Measurements from ENCODE around the gene TMEM150C. TPM values are rescaled to one million over a fixed set of nuclear protein-coding genes. Genes with fewer than 3 reads are reported as not detected.
A peak's percentile ranks its signal among the peaks of the same experiment; 100 is the strongest.

TMEM150C gene
- total RNA-seq, 1 experiment from 2014 or later: 2.7 TPM

DNA sequence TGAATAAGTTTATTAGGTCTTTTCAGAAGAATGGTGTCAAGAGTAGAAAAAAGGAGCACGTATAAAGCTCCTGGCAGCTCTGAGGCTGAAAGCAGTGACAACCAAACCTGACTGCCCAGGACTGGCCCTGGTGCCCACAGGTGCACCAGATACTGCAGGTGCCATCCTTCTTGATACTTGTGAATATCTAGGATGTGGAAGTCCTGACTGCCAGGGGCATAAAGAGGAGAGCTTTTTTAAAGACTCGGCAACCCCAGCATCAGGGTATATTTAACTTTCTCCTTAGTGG, 60.7 kb downstream of the TMEM150C start:
- no peak overlapping the region for H2AFZ ChIP-seq (ENCODE audit: low read length)
- Mint-ChIP-seq H3K9me3 (no peaks in the 10 kb centered on the region; a peak in 1 of 5 replicates), H3K27me3 (ENCODE audit: low read depth) (no peaks in the 10 kb centered on the region), H3K4me3 (no peak overlapping the region), H3K27ac (peak overlapping the region in 2 of 3 experiments; percentile 67 to 73; a peak in 4 of 7 replicates), H3K36me3 (ENCODE audit: insufficient read depth in 1 of 3, low read depth in 3 of 3) (no peaks in the 10 kb centered on the region; a peak in 1 of 7 replicates), H3K4me1 (peaks cover 21 to 27% of the 10 kb centered on the region in 2 experiments)
- H3K4ac ChIP-seq (ENCODE audit: low read depth, low read length): no peak overlapping the region
- H3K9me3 ChIP-seq (ENCODE audit: control insufficient read depth, low read depth, low read length): no peaks in the 10 kb centered on the region
- H2BK12ac ChIP-seq (ENCODE audit: insufficient read length, low read depth, low read length): no peak overlapping the region
- H3K9ac ChIP-seq (ENCODE audit: extremely low read depth, insufficient read length, low read length): no peak overlapping the region
- no peaks in the 10 kb centered on the region for H3K79me2 ChIP-seq (ENCODE audit: insufficient read depth, low read length)
- H4K20me1 ChIP-seq (ENCODE audit: control insufficient read depth, insufficient read depth, insufficient read length): no peaks in the 10 kb centered on the region
- no peak overlapping the region for H2BK20ac ChIP-seq (ENCODE audit: low read depth, low read length, poor library complexity, severe bottlenecking)
- H3K4me1 ChIP-seq (ENCODE audit: insufficient read depth, low read length): peaks cover 2% of the 10 kb centered on the region; the same call in 1 of the 2 replicates
- H4K8ac ChIP-seq (replicated peaks; ENCODE audit: insufficient read length, low read depth, low read length): no peak overlapping the region
- no peak overlapping the region for H4K91ac ChIP-seq (ENCODE audit: insufficient read length, low read depth, low read length)
- H3K14ac ChIP-seq (ENCODE audit: insufficient read depth, low read length): no peak overlapping the region
- H2BK5ac ChIP-seq (ENCODE audit: insufficient read length, low read length): no peak overlapping the region
- H2AK5ac ChIP-seq (ENCODE audit: insufficient read length, low read length): no peak overlapping the region
- H3K18ac ChIP-seq (ENCODE audit: insufficient read length, low read depth, low read length): no peak overlapping the region
- no peak overlapping the region for H3T11ph ChIP-seq (ENCODE audit: low read length)
- H3K56ac ChIP-seq (ENCODE audit: insufficient read length, low read depth, low read length): no peak overlapping the region
- no peaks in the 10 kb centered on the region for H3K23me2 ChIP-seq (ENCODE audit: insufficient read length, low read depth, low read length, poor library complexity, severe bottlenecking)
- WGBS (ENCODE audit: extremely low coverage, insufficient read length, low lambda C conversion rate): no CpG with 5 or more reads among the region's 2 CpGs
- TF ChIP-seq, protein P1, sequence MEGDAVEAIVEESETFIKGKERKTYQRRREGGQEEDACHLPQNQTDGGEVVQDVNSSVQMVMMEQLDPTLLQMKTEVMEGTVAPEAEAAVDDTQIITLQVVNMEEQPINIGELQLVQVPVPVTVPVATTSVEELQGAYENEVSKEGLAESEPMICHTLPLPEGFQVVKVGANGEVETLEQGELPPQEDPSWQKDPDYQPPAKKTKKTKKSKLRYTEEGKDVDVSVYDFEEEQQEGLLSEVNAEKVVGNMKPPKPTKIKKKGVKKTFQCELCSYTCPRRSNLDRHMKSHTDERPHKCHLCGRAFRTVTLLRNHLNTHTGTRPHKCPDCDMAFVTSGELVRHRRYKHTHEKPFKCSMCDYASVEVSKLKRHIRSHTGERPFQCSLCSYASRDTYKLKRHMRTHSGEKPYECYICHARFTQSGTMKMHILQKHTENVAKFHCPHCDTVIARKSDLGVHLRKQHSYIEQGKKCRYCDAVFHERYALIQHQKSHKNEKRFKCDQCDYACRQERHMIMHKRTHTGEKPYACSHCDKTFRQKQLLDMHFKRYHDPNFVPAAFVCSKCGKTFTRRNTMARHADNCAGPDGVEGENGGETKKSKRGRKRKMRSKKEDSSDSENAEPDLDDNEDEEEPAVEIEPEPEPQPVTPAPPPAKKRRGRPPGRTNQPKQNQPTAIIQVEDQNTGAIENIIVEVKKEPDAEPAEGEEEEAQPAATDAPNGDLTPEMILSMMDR (conservative IDR thresholded peaks at IDR 0.05): no peak
- no peak overlapping the region for H2BK120ac ChIP-seq (ENCODE audit: low read depth, low read length, poor library complexity, severe bottlenecking)
- H4K5ac ChIP-seq (ENCODE audit: insufficient read length, low read depth, low read length): no peak overlapping the region
- no peak for DNase-seq
- H3K27me3 ChIP-seq (ENCODE audit: insufficient read depth, low read length): no peaks in the 10 kb centered on the region; the same call in 1 of the 2 replicates
- no peak overlapping the region for H2BK15ac ChIP-seq (ENCODE audit: low read depth, low read length)
- H3K4me2 ChIP-seq (ENCODE audit: insufficient read depth, insufficient read length, low read length): no peak overlapping the region
- H3K23ac ChIP-seq (ENCODE audit: insufficient read length, low read depth, low read length): no peak overlapping the region
- no peaks in the 10 kb centered on the region for H3K79me1 ChIP-seq (ENCODE audit: insufficient read depth, low read depth, low read length, poor library complexity, severe bottlenecking)
- H3K27ac ChIP-seq (ENCODE audit: insufficient read length, low read depth, low read length): no peak overlapping the region
